ENCODE data around the gene EPHB2.
"Not testable (repeated sequence)": the region's sequence is repeated elsewhere in the genome, so short reads cannot be mapped to it uniquely, and the experiment has no call there.

Gene EPHB2

GRCh38 chr1:22843441-22844183, 133.0 kb downstream of the EPHB2 start:
- not testable (repeated sequence) for DNase-seq

GRCh38 chr1:22844621-22845020, 134.0 kb downstream of the EPHB2 start:
- DNase-seq = no peak

GRCh38 chr1:22845398-22845935, 134.8 kb downstream of the EPHB2 start:
- peak; percentile 14 for DNase-seq

DNA sequence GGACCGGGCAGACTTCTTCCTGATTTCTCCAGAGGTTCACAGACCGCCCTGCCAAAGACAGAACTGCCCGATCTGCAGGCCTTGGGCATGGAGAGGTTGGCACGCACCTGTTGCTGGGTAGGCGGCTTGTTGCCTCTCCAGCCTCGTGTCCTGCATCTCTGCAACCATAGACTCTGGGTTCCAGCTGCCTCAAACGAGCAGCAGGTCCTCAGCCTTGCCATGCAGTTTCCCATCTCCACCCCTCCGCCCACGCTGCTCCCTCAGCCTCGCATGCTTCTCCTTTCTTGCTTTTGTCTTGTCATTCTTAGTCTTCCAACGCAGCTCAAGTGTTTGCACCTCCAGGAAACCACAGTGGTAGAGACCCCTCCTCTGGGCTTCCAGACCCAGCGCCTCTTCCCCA, 135.8 kb downstream of the EPHB2 start:
- peak; percentile 69 for DNase-seq

DNA sequence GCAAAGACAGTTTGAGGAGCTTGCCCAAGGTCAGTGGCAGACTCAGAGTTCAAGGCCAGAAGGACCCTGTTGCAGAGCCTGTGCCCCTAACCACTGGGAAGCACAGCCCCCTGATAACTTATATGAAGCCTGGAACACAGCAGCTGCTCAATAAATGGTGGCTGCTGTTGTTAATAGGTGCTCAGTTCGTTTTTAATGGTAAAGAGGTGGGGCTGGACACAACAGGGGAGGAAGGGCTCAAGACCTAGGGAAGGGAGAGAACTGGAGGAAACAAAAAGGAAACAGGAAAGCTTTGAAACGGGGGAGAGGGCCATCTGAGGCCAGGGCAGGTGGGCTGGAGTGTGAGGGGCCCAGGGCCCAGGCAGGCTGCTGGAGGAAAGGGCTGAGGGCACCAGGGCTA, 136.6 kb downstream of the EPHB2 start:
- DNase-seq = no peak

DNA sequence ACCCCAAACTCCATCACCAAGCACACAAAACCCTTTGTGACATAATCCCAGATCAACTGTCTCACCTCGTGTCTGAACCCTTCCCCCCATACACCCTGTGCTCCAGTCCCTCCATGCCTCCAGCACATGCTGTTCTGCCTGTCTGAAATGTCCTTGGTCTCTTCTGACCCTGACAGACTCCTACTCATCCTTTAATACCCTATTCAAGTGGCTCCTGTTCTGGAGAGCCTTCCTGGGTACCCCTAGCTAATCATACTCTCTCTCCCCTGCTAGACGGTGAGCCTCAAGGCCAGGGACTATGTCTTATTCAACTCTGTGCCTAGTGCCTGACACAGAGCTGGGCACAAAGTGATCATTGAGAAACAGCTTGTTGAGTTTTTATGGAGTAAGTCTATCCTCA, 137.1 kb downstream of the EPHB2 start:
- no peak for DNase-seq

- peak; percentile 52 for DNase-seq
These were observed 137.8 kb downstream of the EPHB2 start for GRCh38 chr1:22848405-22848804.

GRCh38 chr1:22849770-22850169, 139.1 kb downstream of the EPHB2 start:
- no peak for DNase-seq

GRCh38 chr1:22850281-22850680, 139.6 kb downstream of the EPHB2 start:
- no peak for DNase-seq

DNA sequence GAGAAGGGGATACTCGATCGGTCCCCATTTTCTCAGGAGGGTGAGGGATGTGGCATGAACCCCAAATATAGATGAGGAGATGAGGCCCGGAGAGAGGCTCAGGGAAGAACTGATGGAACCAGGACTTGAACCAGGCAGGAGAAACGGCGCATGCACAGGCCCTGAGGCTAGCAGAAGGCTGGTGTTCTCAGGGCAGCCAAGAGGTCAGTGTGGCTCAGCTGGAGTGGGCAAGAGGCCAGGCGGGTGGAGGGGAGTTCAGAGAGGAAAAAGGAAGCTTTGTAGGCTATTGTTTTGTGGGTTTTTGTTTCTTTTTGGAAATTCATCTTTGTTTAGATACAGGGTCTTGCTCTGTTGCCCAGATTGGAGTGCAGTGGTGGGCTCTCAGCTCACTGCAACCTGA, 140.0 kb downstream of the EPHB2 start:
- DNase-seq = no peak

DNA sequence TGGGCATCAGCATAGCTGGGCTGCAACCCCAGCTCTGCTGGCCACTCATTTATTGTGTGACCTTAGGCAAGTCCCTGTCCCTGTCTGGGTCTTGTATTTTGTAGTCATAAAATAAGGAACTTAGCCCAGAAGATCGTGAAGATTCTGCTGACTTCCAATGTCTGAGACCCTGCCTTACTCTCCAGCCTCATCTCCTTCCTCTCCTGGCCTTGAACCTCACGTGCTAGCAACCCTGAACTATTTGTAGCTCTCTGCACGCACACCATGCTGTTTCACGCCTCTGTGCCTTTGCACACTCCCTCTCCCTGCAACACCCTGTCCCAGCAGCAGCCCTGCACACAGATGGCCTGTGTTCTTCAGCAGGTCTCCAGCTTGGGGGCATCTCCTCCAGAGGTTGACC, 140.9 kb downstream of the EPHB2 start:
- DNase-seq = no peak

DNA sequence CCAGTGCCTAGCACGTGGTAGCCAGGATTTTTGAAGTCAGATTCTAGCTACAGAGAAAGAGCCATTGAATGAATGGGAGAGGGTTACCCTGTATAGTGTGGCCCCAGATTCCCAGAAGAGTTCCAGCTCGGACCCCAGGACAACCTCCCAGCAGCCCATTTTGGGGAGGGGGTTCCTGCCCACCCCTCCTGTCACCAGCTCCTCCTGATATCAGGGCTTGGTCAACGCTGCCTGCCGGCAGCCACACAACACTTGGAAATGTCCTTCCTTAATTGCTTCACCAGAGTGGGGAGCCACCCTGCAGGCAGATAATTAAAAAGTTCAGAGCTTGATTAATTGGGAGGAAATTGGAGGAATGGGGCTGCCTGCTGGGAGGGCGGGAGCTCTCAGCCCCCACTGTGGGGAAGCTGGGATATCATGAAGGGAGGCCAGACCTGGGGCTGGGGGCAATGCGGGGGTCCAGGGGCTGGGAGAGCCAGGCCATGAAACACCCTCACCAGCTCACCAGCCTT, 141.6 kb downstream of the EPHB2 start:
- no peak for DNase-seq

- DNase-seq = no peak
These were observed 143.1 kb downstream of the EPHB2 start for GRCh38 chr1:22853651-22854185.

DNA sequence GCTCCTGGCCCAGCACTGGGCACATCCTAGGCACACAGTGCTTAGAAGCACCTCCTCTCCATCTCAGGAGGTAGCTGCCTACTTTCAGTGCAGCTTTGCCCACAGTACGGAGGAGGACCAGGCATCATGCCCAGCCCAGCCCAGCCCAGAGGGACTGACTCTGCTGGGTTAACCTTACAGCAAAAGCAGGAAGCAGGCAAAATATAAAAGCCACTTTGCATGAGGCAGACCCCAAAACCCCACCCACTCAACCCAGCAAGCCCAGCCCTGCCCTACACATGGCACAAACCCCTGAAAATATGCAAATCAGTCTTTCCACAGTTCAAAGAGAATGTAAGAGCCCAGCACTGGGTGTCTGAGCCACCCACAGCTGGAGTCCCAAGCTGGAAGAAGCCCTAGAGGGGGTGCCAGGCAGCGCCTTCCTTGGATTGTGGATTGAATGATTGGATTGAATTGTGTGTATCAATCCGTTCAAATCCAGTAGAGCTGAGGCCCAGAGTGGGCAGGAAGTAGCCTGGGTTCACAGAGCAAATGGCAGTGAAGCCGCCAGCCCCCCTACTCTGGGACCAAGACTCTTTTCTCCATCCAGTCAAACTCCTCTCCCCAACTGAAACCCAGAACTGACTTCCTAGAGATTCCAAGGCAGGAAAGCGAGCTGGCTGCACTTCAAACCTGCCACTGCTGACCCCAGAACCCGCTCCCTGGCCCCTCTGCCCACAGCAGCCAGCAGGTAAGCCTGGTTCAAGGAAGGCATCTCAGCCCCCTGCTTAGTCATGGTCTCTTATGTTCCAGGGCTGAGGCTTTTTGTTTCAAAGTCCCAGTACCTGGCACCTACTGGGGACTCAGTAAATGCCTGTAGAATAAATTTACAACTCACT, 144.3 kb downstream of the EPHB2 start:
- no peak for DNase-seq

- DNase-seq = no peak
These were observed 145.3 kb downstream of the EPHB2 start for GRCh38 chr1:22855668-22856606.

DNA sequence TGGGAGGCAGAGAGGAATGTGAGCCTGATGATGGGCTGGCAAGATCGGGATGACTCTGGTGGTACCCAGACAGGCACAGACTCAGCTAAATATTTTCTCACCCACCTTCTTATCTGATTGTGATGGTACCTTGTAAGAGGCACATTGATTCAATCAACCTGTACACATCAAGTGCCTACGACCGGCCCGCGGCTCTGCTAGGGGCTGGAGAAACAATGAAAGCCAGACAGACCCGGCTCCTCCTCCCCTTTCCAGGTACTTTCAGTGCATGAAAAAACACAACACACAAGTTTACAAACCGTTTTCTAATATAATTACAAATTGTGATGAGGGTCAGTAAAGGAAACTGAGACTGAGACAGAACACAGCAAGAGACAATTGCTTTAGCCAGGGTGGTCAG, 147.0 kb downstream of the EPHB2 start:
- DNase-seq = no peak

- no peak for DNase-seq
These were observed 149.8 kb downstream of the EPHB2 start for GRCh38 chr1:22860414-22860800.

GRCh38 chr1:22860883-22861385, 150.3 kb downstream of the EPHB2 start:
- DNase-seq = no peak

DNA sequence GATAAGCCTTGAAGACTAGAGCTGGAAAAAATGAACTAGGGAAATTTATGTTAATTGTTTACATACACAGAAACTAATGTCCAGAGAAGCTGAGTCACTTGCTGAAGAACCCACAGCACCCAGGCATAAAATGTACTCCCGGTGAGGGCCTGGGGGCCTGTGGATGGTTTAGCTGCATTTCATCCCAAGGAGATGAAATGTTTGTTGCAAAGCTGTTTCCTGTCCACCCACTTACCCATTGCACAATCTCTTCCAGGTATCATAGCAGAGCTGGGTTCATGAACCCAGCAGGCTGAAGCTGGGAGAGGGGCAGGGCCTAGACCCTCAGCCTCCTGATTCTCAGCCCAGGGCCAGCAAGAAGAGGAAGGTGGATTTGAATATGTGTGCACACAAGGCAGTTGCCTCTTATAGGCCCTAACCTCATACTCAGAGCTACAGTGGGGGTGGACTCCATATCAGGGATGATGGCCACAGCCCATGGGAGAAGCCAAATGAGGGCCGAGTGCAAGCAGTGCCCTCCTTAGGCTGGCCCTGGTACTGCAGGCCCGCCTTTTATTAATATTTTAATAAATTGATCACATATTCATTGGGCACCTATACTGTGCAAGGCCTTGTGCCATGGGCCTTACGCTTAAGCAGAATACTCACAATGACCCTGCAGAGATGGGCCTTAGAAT, 151.3 kb downstream of the EPHB2 start:
- peak; percentile 38 for DNase-seq

DNA sequence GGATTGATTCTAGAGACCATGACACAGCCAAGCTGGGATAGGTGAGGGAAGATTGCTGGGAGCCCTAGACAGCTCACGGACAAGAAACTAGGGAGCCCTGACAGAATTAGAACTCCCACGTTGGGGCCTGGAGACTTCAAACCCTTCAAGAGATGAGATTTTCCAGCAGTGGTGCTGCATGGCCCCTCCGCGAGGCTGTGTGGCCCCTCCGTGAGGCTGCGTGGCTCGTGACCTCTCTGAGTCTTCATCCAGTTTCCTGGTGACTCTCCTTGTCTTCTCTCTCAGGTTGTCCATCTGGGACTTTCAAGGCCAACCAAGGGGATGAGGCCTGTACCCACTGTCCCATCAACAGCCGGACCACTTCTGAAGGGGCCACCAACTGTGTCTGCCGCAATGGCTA, 152.1 kb downstream of the EPHB2 start:
- no peak for DNase-seq

DNA sequence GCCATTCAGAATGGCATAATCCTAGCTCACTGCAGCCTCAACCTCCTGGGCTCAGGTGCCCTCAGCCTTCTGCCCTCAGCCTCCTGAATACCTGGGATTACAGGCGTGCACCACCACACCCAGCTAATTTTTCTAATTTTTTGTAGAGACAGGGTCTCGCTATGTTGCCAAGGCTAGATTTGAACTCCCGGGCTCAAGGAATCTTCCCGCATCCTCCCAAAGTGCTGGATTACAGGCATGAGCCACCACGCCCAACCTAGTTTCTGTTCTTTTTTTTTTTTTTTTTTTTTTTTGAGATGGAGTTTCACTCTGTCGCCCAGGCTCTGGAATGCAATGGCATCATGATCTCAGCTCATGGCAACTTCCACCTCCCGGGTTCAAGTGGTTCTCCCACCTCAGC, 153.1 kb downstream of the EPHB2 start:
- DNase-seq = no peak

GRCh38 chr1:22864886-22865285, 154.2 kb downstream of the EPHB2 start:
- no peak for DNase-seq

Measured in GDM1 (cell line).